GM23338 (cell line): ENCODE data around the gene HS3ST1.

Source experiments
- CREB1 ChIP-seq: fragments of 250-450 bp; sonication (Bioruptor Pico); IDR thresholded peaks from 2 replicates; pipeline ENCODE4 v1.5.0; 2020; ENCODE audit warnings: low read depth, mild to moderate bottlenecking, moderate library complexity
- EZH2 ChIP-seq: fragments of 200-600 bp; sonication (generic); IDR thresholded peaks from one replicate; pipeline ENCODE4 v1.8.0; 2017; ENCODE audit warnings: antibody characterized with exemption, mild to moderate bottlenecking, low read depth; ENCODE audit not compliant: unreplicated experiment
- EZH2phosphoT487 ChIP-seq: fragments of 200-600 bp; sonication (generic); IDR thresholded peaks from one replicate; pipeline ENCODE4 v1.8.1; 2018; ENCODE audit warnings: antibody characterized with exemption; ENCODE audit not compliant: unreplicated experiment
- TF ChIP-seq, protein P1 (sequence below), 2 experiments: fragments of 200-600 bp in 1 of 2; sonication (generic) in 1 of 2; conservative IDR thresholded peaks; 2 replicates each; pipeline versions ENCODE4 v1.5.1 to v1.6.1; 2016 to 2017; ENCODE audit warnings: antibody characterized with exemption in 2 of 2, low read depth in 2 of 2, mild to moderate bottlenecking in 2 of 2, moderate library complexity in 1 of 2

GRCh38 chr4:11348449-11349088 lies 80.1 kb downstream of the HS3ST1 start:
- no peak for TF ChIP-seq EZH2
- TF ChIP-seq EZH2phosphoT487, result no peak
- TF ChIP-seq, protein P1, sequence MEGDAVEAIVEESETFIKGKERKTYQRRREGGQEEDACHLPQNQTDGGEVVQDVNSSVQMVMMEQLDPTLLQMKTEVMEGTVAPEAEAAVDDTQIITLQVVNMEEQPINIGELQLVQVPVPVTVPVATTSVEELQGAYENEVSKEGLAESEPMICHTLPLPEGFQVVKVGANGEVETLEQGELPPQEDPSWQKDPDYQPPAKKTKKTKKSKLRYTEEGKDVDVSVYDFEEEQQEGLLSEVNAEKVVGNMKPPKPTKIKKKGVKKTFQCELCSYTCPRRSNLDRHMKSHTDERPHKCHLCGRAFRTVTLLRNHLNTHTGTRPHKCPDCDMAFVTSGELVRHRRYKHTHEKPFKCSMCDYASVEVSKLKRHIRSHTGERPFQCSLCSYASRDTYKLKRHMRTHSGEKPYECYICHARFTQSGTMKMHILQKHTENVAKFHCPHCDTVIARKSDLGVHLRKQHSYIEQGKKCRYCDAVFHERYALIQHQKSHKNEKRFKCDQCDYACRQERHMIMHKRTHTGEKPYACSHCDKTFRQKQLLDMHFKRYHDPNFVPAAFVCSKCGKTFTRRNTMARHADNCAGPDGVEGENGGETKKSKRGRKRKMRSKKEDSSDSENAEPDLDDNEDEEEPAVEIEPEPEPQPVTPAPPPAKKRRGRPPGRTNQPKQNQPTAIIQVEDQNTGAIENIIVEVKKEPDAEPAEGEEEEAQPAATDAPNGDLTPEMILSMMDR (conservative IDR thresholded peaks at IDR 0.05; ENCODE audit: low read depth in 2 of 2), result no peak
- TF ChIP-seq CREB1, result no peak
